ENCODE results near the gene MED1. TPM values are rescaled to one million over a fixed set of nuclear protein-coding genes. Genes with fewer than 3 reads are reported as not detected.
A peak's percentile ranks its signal among the peaks of the same experiment; 100 is the strongest.
"Not testable (repeated sequence)": the region's sequence is repeated elsewhere in the genome, so short reads cannot be mapped to it uniquely, and the experiment has no call there.

MED1 gene, protein sequence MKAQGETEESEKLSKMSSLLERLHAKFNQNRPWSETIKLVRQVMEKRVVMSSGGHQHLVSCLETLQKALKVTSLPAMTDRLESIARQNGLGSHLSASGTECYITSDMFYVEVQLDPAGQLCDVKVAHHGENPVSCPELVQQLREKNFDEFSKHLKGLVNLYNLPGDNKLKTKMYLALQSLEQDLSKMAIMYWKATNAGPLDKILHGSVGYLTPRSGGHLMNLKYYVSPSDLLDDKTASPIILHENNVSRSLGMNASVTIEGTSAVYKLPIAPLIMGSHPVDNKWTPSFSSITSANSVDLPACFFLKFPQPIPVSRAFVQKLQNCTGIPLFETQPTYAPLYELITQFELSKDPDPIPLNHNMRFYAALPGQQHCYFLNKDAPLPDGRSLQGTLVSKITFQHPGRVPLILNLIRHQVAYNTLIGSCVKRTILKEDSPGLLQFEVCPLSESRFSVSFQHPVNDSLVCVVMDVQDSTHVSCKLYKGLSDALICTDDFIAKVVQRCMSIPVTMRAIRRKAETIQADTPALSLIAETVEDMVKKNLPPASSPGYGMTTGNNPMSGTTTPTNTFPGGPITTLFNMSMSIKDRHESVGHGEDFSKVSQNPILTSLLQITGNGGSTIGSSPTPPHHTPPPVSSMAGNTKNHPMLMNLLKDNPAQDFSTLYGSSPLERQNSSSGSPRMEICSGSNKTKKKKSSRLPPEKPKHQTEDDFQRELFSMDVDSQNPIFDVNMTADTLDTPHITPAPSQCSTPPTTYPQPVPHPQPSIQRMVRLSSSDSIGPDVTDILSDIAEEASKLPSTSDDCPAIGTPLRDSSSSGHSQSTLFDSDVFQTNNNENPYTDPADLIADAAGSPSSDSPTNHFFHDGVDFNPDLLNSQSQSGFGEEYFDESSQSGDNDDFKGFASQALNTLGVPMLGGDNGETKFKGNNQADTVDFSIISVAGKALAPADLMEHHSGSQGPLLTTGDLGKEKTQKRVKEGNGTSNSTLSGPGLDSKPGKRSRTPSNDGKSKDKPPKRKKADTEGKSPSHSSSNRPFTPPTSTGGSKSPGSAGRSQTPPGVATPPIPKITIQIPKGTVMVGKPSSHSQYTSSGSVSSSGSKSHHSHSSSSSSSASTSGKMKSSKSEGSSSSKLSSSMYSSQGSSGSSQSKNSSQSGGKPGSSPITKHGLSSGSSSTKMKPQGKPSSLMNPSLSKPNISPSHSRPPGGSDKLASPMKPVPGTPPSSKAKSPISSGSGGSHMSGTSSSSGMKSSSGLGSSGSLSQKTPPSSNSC (N-terminal part only)
- polyA plus RNA-seq (26.7 to 31.1 TPM (median 27.1 TPM) in 3 replicates), polyA minus RNA-seq (30.1 to 43.1 TPM (median 33.9 TPM) in 3 replicates)
- polyA plus RNA-seq (2011; ENCODE audit: low read depth), result 6.6 TPM
- 15.3 and 31.0 TPM in 2 replicates for polyA plus RNA-seq (2011; cell fraction: cytosol; rRNA removed)
- 35.2 and 38.8 TPM in 2 replicates for polyA plus RNA-seq (2011; cell fraction: nucleus; rRNA removed)
- 14.5 and 21.7 TPM in 2 replicates for polyA plus RNA-seq (2012; ENCODE audit: low replicate concordance)
- polyA minus RNA-seq (2011; cell fraction: cytosol; rRNA and poly(A)+ RNA removed), result 15.5 TPM
- polyA minus RNA-seq (2011; cell fraction: nucleus; rRNA and poly(A)+ RNA removed), result 27.0 and 50.7 TPM in 2 replicates

DNA sequence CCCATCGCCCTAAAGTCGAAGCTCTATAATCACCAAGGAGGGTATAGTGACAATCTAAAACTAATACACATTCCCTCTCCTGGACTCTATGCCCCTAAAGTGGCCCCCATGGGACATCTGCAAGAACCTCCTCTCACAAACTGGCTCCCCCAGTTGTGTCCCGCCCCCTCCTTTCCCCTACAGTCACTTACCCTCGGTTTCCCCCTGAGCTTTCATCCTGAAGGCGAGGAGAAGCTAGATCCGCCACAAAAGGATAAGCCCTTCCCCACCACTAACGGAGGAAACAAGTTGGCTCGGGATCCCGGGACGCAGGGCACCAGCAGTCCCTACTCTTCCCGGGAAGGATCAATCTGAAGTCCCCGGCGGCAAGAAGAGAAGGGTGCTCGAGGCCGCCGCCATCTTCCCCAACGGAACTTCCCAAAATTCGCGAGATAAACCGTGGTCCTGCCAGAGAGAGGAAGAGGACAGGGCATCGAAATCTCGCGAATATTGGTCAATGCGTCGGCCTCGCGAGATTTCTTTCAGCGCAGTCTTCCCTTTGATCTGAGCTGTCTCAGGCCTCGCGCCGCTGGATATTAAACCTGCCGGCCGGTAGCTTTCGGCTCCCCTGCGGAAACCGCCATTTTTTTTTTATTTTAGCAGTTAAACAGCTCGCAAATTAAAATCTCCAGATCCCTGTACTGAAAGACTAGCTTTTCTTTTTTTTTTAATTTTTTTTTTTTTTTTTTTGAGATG is at the start of gene MED1:
MED1 (minus strand) TSS at position 417 of the 735 bp plus-strand sequence; CDS start at position 216, 201 bp downstream.
- FAIRE-seq, result peak; percentile 86

DNA sequence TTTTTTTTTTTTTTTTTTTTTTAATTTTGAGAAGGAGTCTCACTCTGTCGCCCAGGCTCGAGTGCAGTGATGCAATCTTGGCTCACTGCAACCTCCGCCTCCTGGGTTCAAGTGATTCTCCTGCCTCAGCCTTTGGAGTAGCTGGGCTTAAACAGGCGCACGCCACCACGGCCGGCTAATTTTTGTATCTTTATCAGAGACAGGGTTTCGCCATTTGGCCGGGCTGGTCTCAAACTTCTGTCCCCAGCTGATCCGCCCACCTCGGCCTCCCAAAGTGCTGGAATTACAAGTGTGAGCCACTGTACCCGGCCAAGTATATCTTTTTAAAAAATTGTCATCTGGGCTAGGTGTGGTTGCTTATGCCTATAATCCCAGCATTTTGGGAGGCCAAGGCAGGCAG is 45.9 kb upstream of the MED1 start:
- FAIRE-seq; H3K27ac ChIP-seq (ENCODE audit: control insufficient read depth, insufficient read depth, low read length); DNase-seq (ENCODE audit: low read depth, low spot score); H4K20me1 ChIP-seq (ENCODE audit: control insufficient read depth, extremely low read depth, insufficient read depth, low read length); H2AFZ ChIP-seq (ENCODE audit: control insufficient read depth, low read length); dilution Hi-C loops (cut with MboI; ENCODE audit: extremely low pct_ligation_motif_present, low sequenced_read_pairs); H3K79me2 ChIP-seq (ENCODE audit: control insufficient read depth, insufficient read depth, low read length); H3K9ac ChIP-seq (ENCODE audit: control insufficient read depth, extremely low read depth, insufficient read depth, low read length); H3K27me3 ChIP-seq (ENCODE audit: control insufficient read depth, extremely low read depth, insufficient read depth, low read length); H3K4me3 ChIP-seq (ENCODE audit: control insufficient read depth in 2 of 3, extremely low read depth in 1 of 3, insufficient read depth in 2 of 3, low read depth in 1 of 3, low read length in 3 of 3); H3K9me3 ChIP-seq (ENCODE audit: control insufficient read depth, low read depth, low read length); H3K4me1 ChIP-seq (ENCODE audit: control insufficient read depth, extremely low read depth, insufficient read depth, low read length); H3K9me1 ChIP-seq (ENCODE audit: control insufficient read depth, extremely low read depth, insufficient read depth, low read length); H3K4me2 ChIP-seq (ENCODE audit: control insufficient read depth, extremely low read depth, insufficient read depth, low read depth, low read length): not testable (repeated sequence)
- H3K36me3 ChIP-seq (ENCODE audit: control insufficient read depth in 2 of 2, extremely low read depth in 1 of 2, insufficient read depth in 2 of 2, low read length in 2 of 2), result peaks cover 2 to 20% of the 10 kb centered on the region in 2 experiments

More for the DNA sequence above, at the start of gene MED1:
- peaks cover 0 to 5% of the 10 kb centered on the region in 2 experiments for H3K36me3 ChIP-seq (ENCODE audit: control insufficient read depth in 2 of 2, extremely low read depth in 1 of 2, insufficient read depth in 2 of 2, low read length in 2 of 2)
- H3K9me1 ChIP-seq (ENCODE audit: control insufficient read depth, extremely low read depth, insufficient read depth, low read length), result no peaks in the 10 kb centered on the region
- H3K27ac ChIP-seq (ENCODE audit: control insufficient read depth, insufficient read depth, low read length), result peak within 1 kb of the TSS; percentile 98
- H3K79me2 ChIP-seq (ENCODE audit: control insufficient read depth, insufficient read depth, low read length), result peaks cover 37% of the 10 kb centered on the region
- peaks cover 10% of the 10 kb centered on the region for H3K4me1 ChIP-seq (ENCODE audit: control insufficient read depth, extremely low read depth, insufficient read depth, low read length)
- no peaks in the 10 kb centered on the region for H3K27me3 ChIP-seq (ENCODE audit: control insufficient read depth, extremely low read depth, insufficient read depth, low read length)
- H3K4me2 ChIP-seq (ENCODE audit: control insufficient read depth, extremely low read depth, insufficient read depth, low read depth, low read length), result peak within 1 kb of the TSS; percentile 91
- DNase-seq (ENCODE audit: low read depth, low spot score), result peak; percentile 68
- peak within 1 kb of the TSS; percentile 100 for H3K9ac ChIP-seq (ENCODE audit: control insufficient read depth, extremely low read depth, insufficient read depth, low read length)
- H3K9me3 ChIP-seq (ENCODE audit: control insufficient read depth, low read depth, low read length), result no peaks in the 10 kb centered on the region
- no peaks in the 10 kb centered on the region for H4K20me1 ChIP-seq (ENCODE audit: control insufficient read depth, extremely low read depth, insufficient read depth, low read length)
- peak within 1 kb of the TSS; percentile 78 to 91 (median 79) for H3K4me3 ChIP-seq (ENCODE audit: control insufficient read depth in 2 of 3, extremely low read depth in 1 of 3, insufficient read depth in 2 of 3, low read depth in 1 of 3, low read length in 3 of 3)
- dilution Hi-C loops (cut with MboI; ENCODE audit: extremely low pct_ligation_motif_present, low sequenced_read_pairs), result no loop called here
- peak within 1 kb of the TSS; percentile 100 for H2AFZ ChIP-seq (ENCODE audit: control insufficient read depth, low read length)
- TF ChIP-seq, protein P1, sequence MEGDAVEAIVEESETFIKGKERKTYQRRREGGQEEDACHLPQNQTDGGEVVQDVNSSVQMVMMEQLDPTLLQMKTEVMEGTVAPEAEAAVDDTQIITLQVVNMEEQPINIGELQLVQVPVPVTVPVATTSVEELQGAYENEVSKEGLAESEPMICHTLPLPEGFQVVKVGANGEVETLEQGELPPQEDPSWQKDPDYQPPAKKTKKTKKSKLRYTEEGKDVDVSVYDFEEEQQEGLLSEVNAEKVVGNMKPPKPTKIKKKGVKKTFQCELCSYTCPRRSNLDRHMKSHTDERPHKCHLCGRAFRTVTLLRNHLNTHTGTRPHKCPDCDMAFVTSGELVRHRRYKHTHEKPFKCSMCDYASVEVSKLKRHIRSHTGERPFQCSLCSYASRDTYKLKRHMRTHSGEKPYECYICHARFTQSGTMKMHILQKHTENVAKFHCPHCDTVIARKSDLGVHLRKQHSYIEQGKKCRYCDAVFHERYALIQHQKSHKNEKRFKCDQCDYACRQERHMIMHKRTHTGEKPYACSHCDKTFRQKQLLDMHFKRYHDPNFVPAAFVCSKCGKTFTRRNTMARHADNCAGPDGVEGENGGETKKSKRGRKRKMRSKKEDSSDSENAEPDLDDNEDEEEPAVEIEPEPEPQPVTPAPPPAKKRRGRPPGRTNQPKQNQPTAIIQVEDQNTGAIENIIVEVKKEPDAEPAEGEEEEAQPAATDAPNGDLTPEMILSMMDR (optimal IDR thresholded peaks at IDR 0.05 in 1 of 3, IDR thresholded peaks at IDR 0.05 in 1 of 3, conservative IDR thresholded peaks at IDR 0.05 in 1 of 3; ENCODE audit: extremely low read depth in 1 of 3, insufficient read depth in 2 of 3, low read length in 3 of 3), result no peak
- no peak for TF ChIP-seq EZH2 (IDR thresholded peaks at IDR 0.05; ENCODE audit: low read length)
